ENCODE measurements around the gene RTN4RL1.

- TF ChIP-seq CTCF (IDR thresholded peaks at IDR 0.05; ENCODE audit: low read depth, low read length) = no peak
- TF ChIP-seq POLR2A (IDR thresholded peaks at IDR 0.05; ENCODE audit: extremely low read depth, insufficient read length) = no peak
Measured at GRCh38 chr17:1957037-1957436, 68.1 kb downstream of the RTN4RL1 start.
